Panc1 (cell line): ENCODE data around the gene NOL3.

Experiments used
- POLR2AphosphoS5 ChIP-seq: IDR thresholded peaks from 2 replicates; pipeline ENCODE4 v1.6.1; 2012; ENCODE audit warnings: mild to moderate bottlenecking, low read depth, low read length, moderate library complexity
- TCF7L2 ChIP-seq: IDR thresholded peaks from 2 replicates; pipeline ENCODE4 v1.6.1; 2011; ENCODE audit warnings: mild to moderate bottlenecking, low read depth, low read length, inconsistent platforms
- TF ChIP-seq, protein P1 (sequence below): fragments of 450-650 bp; IDR thresholded peaks from 2 replicates; pipeline ENCODE4 v1.5.1; 2017; ENCODE audit warnings: mild to moderate bottlenecking

DNA sequence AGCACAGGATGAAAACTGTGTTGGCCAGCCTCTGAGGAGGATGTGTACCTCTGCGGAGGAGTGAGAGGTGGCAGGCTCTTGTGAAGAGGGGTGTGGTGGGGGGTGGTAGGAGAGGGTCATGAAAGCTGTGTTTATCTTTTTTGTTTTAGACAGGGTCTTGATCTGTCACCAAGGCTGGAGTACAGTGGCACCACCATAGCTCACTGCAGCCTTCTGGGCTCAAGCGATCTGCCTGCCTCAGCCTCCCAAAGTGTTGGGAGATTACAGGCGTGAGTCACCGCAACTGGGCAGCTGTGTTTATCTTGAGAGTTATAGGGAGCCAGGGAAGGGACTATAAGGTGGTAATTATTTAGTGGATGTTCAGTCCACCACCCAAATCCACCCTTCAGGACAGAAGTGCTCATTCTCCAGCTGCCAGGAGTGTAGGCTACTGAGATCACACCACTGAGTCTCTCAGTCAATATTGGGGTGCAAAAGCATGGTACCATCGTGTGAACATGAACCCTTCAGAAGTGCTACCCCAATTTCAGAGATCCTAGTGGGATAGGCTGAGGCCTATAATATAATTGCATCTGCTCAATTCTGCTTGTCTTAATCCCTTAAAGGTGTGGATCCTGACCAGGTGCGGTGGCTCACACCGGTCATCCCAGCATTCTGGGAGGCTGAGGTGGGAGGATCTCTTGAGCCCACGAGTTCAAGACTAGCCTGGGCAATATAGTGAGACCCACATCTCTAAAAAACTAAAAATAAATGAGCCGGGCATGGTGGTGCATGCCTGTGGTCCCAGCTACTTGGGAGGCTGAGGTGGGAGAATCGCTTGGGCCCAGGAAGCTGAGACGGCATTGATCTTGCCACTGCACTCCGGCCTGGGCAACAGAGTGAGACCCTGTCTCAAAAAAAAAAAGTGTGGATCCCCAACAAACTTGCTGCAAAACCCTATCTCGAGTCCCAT is 20.4 kb downstream of the NOL3 start:
- TF ChIP-seq, protein P1, sequence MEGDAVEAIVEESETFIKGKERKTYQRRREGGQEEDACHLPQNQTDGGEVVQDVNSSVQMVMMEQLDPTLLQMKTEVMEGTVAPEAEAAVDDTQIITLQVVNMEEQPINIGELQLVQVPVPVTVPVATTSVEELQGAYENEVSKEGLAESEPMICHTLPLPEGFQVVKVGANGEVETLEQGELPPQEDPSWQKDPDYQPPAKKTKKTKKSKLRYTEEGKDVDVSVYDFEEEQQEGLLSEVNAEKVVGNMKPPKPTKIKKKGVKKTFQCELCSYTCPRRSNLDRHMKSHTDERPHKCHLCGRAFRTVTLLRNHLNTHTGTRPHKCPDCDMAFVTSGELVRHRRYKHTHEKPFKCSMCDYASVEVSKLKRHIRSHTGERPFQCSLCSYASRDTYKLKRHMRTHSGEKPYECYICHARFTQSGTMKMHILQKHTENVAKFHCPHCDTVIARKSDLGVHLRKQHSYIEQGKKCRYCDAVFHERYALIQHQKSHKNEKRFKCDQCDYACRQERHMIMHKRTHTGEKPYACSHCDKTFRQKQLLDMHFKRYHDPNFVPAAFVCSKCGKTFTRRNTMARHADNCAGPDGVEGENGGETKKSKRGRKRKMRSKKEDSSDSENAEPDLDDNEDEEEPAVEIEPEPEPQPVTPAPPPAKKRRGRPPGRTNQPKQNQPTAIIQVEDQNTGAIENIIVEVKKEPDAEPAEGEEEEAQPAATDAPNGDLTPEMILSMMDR: no peak
- TF ChIP-seq POLR2AphosphoS5: no peak
- TF ChIP-seq TCF7L2: no peak
